K562 (cell line): ENCODE data around the gene SLCO1A2. TPM values are rescaled to one million over a fixed set of nuclear protein-coding genes. Genes with fewer than 3 reads are reported as not detected.

Experiments used
- ATAC-seq: fragments of 200-7000 bp; cut with Tn5 transposase; 3 replicates; pipeline ENCODE4 v1.9.1; 2020; ENCODE audit warnings: moderate library complexity
- BruUV-seq: library from RNA; stranded (reverse); fragments of 400-500 nt; replicated peaks from 2 replicates; lab custom pipeline; 2021; lab: Mats Ljungman, UMichigan
- CTCF ChIA-PET: fragments of 300-600 bp; formaldehyde crosslinking; extraction: SDS; loops from one replicate; lab custom pipeline; 2021; ENCODE audit warnings: low intra/inter-chr PET ratio; lab: Yijun Ruan, JAX
- POLR2A ChIA-PET: fragments of 300-600, 350-650 bp; sonication (Branson Sonifier 250); formaldehyde crosslinking; extraction: SDS; loops from one replicate; lab custom pipeline; 2021; ENCODE audit warnings: antibody characterized with exemption, inconsistent platforms; lab: Yijun Ruan, JAX
- DNase-seq, 4 experiments: peaks; one replicate each; pipeline versions ENCODE4 v3.0.0 to v3.0.0-alpha.2; 2011 to 2018; ENCODE audit warnings: low spot score in 3 of 4, mixed read lengths in 3 of 4; ENCODE audit errors: extremely low read depth in 1 of 4
- FAIRE-seq: peaks from 2 replicates; lab custom pipeline; 2011; peaks lifted over from hg19 to GRCh38; lab: Jason Lieb, UNC
- H2AFZ ChIP-seq: 2 replicates; pipeline ENCODE4 v1.6.0; 2011; ENCODE audit warnings: low read depth, low read length, control low read depth, inconsistent platforms
- H3K27ac ChIP-seq: fragments of 200-600 bp; 3 replicates; pipeline ENCODE4 v1.8.0; 2011; ENCODE audit warnings: low read depth, mild to moderate bottlenecking, control low read depth, inconsistent platforms, low read length, moderate library complexity, mixed read lengths; ENCODE audit errors: extremely low read depth
- H3K27me3 ChIP-seq, 2 experiments: fragments of 300-600 bp in 1 of 2; 2 replicates in 1 of 2; 3 replicates in 1 of 2; pipeline versions ENCODE4 v1.6.0 to v1.8.0; 2011; ENCODE audit warnings: inconsistent platforms in 2 of 2, low read length in 2 of 2, mild to moderate bottlenecking in 1 of 2, mixed read lengths in 1 of 2, moderate library complexity in 1 of 2; ENCODE audit not compliant: control insufficient read depth in 2 of 2, insufficient read depth in 2 of 2
- H3K36me3 ChIP-seq: fragments of 300-600 bp; 3 replicates; pipeline ENCODE4 v1.8.0; 2011; ENCODE audit warnings: mild to moderate bottlenecking, low read length, inconsistent platforms; ENCODE audit not compliant: control insufficient read depth, insufficient read depth
- H3K4me1 ChIP-seq, 2 experiments: fragments of 200-600 bp in 1 of 2; replicated peaks in 1 of 2; 2 replicates in 1 of 2; 3 replicates in 1 of 2; pipeline versions ENCODE4 v1.5.1 to v1.8.0; 2011; ENCODE audit warnings: inconsistent platforms in 2 of 2, low read length in 2 of 2, mild to moderate bottlenecking in 1 of 2, mixed read lengths in 1 of 2, moderate library complexity in 1 of 2; ENCODE audit not compliant: control insufficient read depth in 2 of 2, insufficient read depth in 2 of 2
- H3K4me2 ChIP-seq: 2 replicates; pipeline ENCODE4 v1.6.1; 2011; ENCODE audit warnings: low read length, control low read depth, inconsistent platforms, mixed read lengths; ENCODE audit not compliant: insufficient read depth
- H3K4me3 ChIP-seq: fragments of 200-600 bp; sonication (generic), shearing (Covaris generic); 2 replicates; pipeline ENCODE4 v1.5.1; 2016; ENCODE audit warnings: control low read depth, inconsistent platforms
- H3K79me2 ChIP-seq: fragments of 200-600 bp; 3 replicates; pipeline ENCODE4 v1.8.0; 2011; ENCODE audit warnings: low read length, inconsistent platforms; ENCODE audit not compliant: control insufficient read depth, insufficient read depth
- H3K9ac ChIP-seq, 2 experiments: 2 replicates each; pipeline versions ENCODE4 v1.6.0 to v1.6.1; 2011; ENCODE audit warnings: low read depth in 2 of 2, low read length in 2 of 2, control low read depth in 1 of 2, inconsistent platforms in 1 of 2, mild to moderate bottlenecking in 1 of 2, mixed read lengths in 1 of 2; ENCODE audit not compliant: insufficient read depth in 1 of 2
- H3K9me1 ChIP-seq: one replicate; pipeline ENCODE4 v1.6.0; 2011; ENCODE audit warnings: inconsistent platforms, mild to moderate bottlenecking, low read length, moderate library complexity; ENCODE audit not compliant: control insufficient read depth, insufficient read depth
- H3K9me3 ChIP-seq: replicated peaks from 2 replicates; pipeline ENCODE4 v1.5.1; 2011; ENCODE audit warnings: low read depth, low read length, inconsistent platforms; ENCODE audit not compliant: control insufficient read depth, insufficient read depth
- H4K20me1 ChIP-seq: replicated peaks from 2 replicates; pipeline ENCODE4 v1.6.1; 2011; ENCODE audit warnings: low read length, inconsistent platforms, mixed read lengths; ENCODE audit not compliant: control insufficient read depth, insufficient read depth
- AFF1 ChIP-seq, 2 experiments: fragments of 450-650 bp; IDR thresholded peaks; 2 replicates each; pipeline ENCODE4 v1.6.1; 2018; ENCODE audit warnings: mild to moderate bottlenecking in 2 of 2, low read depth in 1 of 2; ENCODE audit not compliant: partially characterized antibody in 2 of 2
- CBX1 ChIP-seq: sonication (generic); IDR thresholded peaks from 2 replicates; pipeline ENCODE4 v1.6.1; 2016; ENCODE audit warnings: antibody characterized with exemption, low read depth, mild to moderate bottlenecking
- HEY1 ChIP-seq: fragments of 250-450 bp; sonication (Bioruptor Pico); IDR thresholded peaks from 2 replicates; pipeline ENCODE4 v1.5.0; 2020; ENCODE audit warnings: mild to moderate bottlenecking, moderate library complexity, borderline replicate concordance
- KAT8 ChIP-seq: fragments of 450-650 bp; IDR thresholded peaks from 2 replicates; pipeline ENCODE4 v1.6.1; 2016; ENCODE audit warnings: low read depth, mild to moderate bottlenecking
- LCOR ChIP-seq: sonication (generic); formaldehyde crosslinking; IDR thresholded peaks from 2 replicates; pipeline ENCODE4 v1.8.0; 2022; ENCODE audit warnings: mild to moderate bottlenecking, missing genetic modification reagents
- PHB ChIP-seq: fragments of 250-450 bp; sonication (Bioruptor Pico); IDR thresholded peaks from 2 replicates; pipeline ENCODE4 v1.5.0; 2021
- SIN3B ChIP-seq: fragments of 450-650 bp; IDR thresholded peaks from 2 replicates; pipeline ENCODE4 v1.6.1; 2017; ENCODE audit warnings: low read depth, mild to moderate bottlenecking, moderate library complexity
- SMAD3 ChIP-seq: fragments of 450-650 bp; formaldehyde crosslinking; conservative IDR thresholded peaks from 2 replicates; pipeline ENCODE4 v1.4.0; 2020; ENCODE audit warnings: mild to moderate bottlenecking
- STAT5B ChIP-seq: fragments of 250-450 bp; sonication (Bioruptor Pico); IDR thresholded peaks from 2 replicates; pipeline ENCODE4 v1.8.0; 2021; ENCODE audit warnings: mild to moderate bottlenecking, inconsistent platforms
- TARDBP ChIP-seq: fragments of 450-650 bp; IDR thresholded peaks from 2 replicates; pipeline ENCODE4 v1.6.1; 2016
- TEAD1 ChIP-seq, 2 experiments: fragments of 450-650 bp in 1 of 2; sonication (generic) in 1 of 2; formaldehyde crosslinking; IDR thresholded peaks; 2 replicates each; pipeline versions ENCODE4 v1.4.0 to v1.8.0; 2020 to 2022; ENCODE audit warnings: mild to moderate bottlenecking in 2 of 2, missing genetic modification reagents in 1 of 2
- ZBTB33 ChIP-seq: sonication (generic); formaldehyde crosslinking; IDR thresholded peaks from 2 replicates; pipeline ENCODE4 v1.8.1; 2023; ENCODE audit warnings: mild to moderate bottlenecking, missing genetic modification reagents
- ZFPM2 ChIP-seq: fragments of 250-450 bp; sonication (Bioruptor Pico); IDR thresholded peaks from 2 replicates; pipeline ENCODE4 v1.5.1; 2022; ENCODE audit warnings: mild to moderate bottlenecking
- ZNF184 ChIP-seq: sonication (generic); formaldehyde crosslinking; IDR thresholded peaks from 2 replicates; pipeline ENCODE4 v1.5.0; 2020; ENCODE audit warnings: missing genetic modification reagents
- ZNF253 ChIP-seq: fragments of 250-450 bp; sonication (Bioruptor Pico); conservative IDR thresholded peaks from 2 replicates; pipeline ENCODE4 v1.6.1; 2021; ENCODE audit warnings: mild to moderate bottlenecking
- ZNF280A ChIP-seq: fragments of 450-650 bp; IDR thresholded peaks from 2 replicates; pipeline ENCODE4 v1.6.1; 2018; ENCODE audit warnings: mild to moderate bottlenecking, low read depth; ENCODE audit not compliant: partially characterized antibody
- WGBS: fragments of 100-300 bp; shearing (Covaris generic); methylation state at CpG from one replicate; pipeline ENCODE4 v1.1.6; 2016; ENCODE audit warnings: low coverage, mixed read lengths; ENCODE audit not compliant: insufficient coverage; ENCODE audit errors: missing lambda C conversion rate; 5-methylcytosine and 5-hydroxymethylcytosine counted together
- in situ Hi-C: fragments of 300-500 bp; cut with MboI; formaldehyde crosslinking; loops from 4 replicates; pipeline ENCODE4 v1.15.0; 2018; ENCODE audit warnings: inconsistent platforms, mixed read lengths
- intact Hi-C: fragments of 100-400 bp; cut with micrococcal nuclease; formaldehyde crosslinking; loops from 2 replicates; pipeline ENCODE4 v1.14.2; 2022
- polyA plus RNA-seq, 8 experiments: library from polyadenylated mRNA; depleted of rRNA in 4 of 8; stranded (reverse) in 5 of 8; unstranded in 3 of 8; fragments of >200 nt; fragmentation: Nextera tagmentation in 2 of 8; fragmentation: Illumina TruSeq in 1 of 8; extraction: Ambion mirVana in 2 of 8; extraction: Trizol in 1 of 8; gene quantifications; 2 replicates each; pipeline versions ENCODE4 v1.2.1 to v1.2.3, GENCODE V29; 2011 to 2014; ENCODE audit warnings: inconsistent platforms in 1 of 8, missing spikeins in 1 of 8
- total RNA-seq, 7 experiments: library from RNA; depleted of rRNA in 6 of 7; stranded (reverse); fragments of >200 nt in 6 of 7; fragmentation: Illumina TruSeq in 2 of 7; extraction: Trizol in 2 of 7; gene quantifications; 2 replicates each; pipeline versions ENCODE4 v1.2.1 to v1.2.3, GENCODE V29; 2011 to 2021; ENCODE audit warnings: low replicate concordance in 1 of 7

SLCO1A2 gene
- total and polyA plus RNA-seq, 9 of the 15 experiments (the other 6 are each of a cell fraction or from before 2014, with no cell fraction given): 1.2 to 4.4 (median 2.6) TPM

- TF ChIP-seq AFF1 (IDR thresholded peaks at IDR 0.05; ENCODE audit: low read depth in 1 of 2, partially characterized antibody in 2 of 2): no peak
These were observed 113.6 kb downstream of the SLCO1A2 start (continued) for GRCh38 chr12:21221072-21221471.

GRCh38 chr12:21220266-21220665 is 114.5 kb downstream of the SLCO1A2 start:
- no TSS peak for BruUV-seq
- DNase-seq (no peak), ATAC-seq (no peak), FAIRE-seq (no peak)
- ChIA-PET POLR2A (no interaction called here), CTCF (no interaction called here)
- no peak overlapping the region for H3K9ac ChIP-seq
- no peak overlapping the region for H2AFZ ChIP-seq
- no peaks in the 10 kb centered on the region for H3K36me3 ChIP-seq
- H4K20me1 ChIP-seq: no peaks in the 10 kb centered on the region
- H3K79me2 ChIP-seq: no peaks in the 10 kb centered on the region
- no peak overlapping the region for H3K27ac ChIP-seq
- H3K4me3 ChIP-seq: no peak overlapping the region
- H3K9me1 ChIP-seq: no peaks in the 10 kb centered on the region
- H3K4me1 ChIP-seq: no peaks in the 10 kb centered on the region
- intact Hi-C loops: no loop called here
- H3K4me2 ChIP-seq: no peak overlapping the region
- no peaks in the 10 kb centered on the region for H3K9me3 ChIP-seq
- in situ Hi-C loops: no loop called here
- H3K27me3 ChIP-seq: no peaks in the 10 kb centered on the region
- 9% methylated on average over 3 of the region's 3 CpGs for WGBS
- no peak for TF ChIP-seq ZFPM2
- TF ChIP-seq PHB: no peak
- no peak for TF ChIP-seq SMAD3
- no peak for TF ChIP-seq ZBTB33 (CRISPR knock-in tag)
- no peak for TF ChIP-seq ZNF184
- no peak for TF ChIP-seq KAT8
- TF ChIP-seq HEY1 (CRISPR knock-in tag): no peak
- TF ChIP-seq STAT5B: no peak
- TF ChIP-seq SIN3B: no peak
- no peak for TF ChIP-seq TARDBP
- no peak for TF ChIP-seq ZNF253 (CRISPR knock-in tag)
- TF ChIP-seq TEAD1 (CRISPR knock-in tag; IDR thresholded peaks at IDR 0.05): no peak
- no peak for TF ChIP-seq ZNF280A
- TF ChIP-seq CBX1: no peak
- TF ChIP-seq LCOR: no peak
